ENCODE data around the gene MYH11. TPM values are rescaled to one million over a fixed set of nuclear protein-coding genes. Genes with fewer than 3 reads are reported as not detected.
A peak's percentile ranks its signal among the peaks of the same experiment; 100 is the strongest.

Gene MYH11
- total RNA-seq, 1 experiment from 2014 or later = not detected

- Mint-ChIP-seq H3K36me3 (ENCODE audit: insufficient read depth, unreplicated experiment) (peaks cover 47% of the 10 kb centered on the region), H3K27me3 (ENCODE audit: insufficient read depth, unreplicated experiment) (no peaks in the 10 kb centered on the region), H3K9me3 (ENCODE audit: unreplicated experiment) (no peaks in the 10 kb centered on the region), H3K27ac (ENCODE audit: unreplicated experiment) (no peak overlapping the region), H3K4me1 (ENCODE audit: low read depth, unreplicated experiment) (peaks cover 6% of the 10 kb centered on the region), H3K4me3 (ENCODE audit: unreplicated experiment) (no peak overlapping the region)
- BruUV-seq (replicated peaks) = no TSS peak
- no peak for DNase-seq
- ChIA-PET POLR2A (no interaction called here), CTCF (interaction anchor here (0.6 kb wide), 1 partner anchor 1533 kb away, joined by 5 read pairs; no protein-coding TSS in a partner anchor)
- TF ChIP-seq, protein P1, sequence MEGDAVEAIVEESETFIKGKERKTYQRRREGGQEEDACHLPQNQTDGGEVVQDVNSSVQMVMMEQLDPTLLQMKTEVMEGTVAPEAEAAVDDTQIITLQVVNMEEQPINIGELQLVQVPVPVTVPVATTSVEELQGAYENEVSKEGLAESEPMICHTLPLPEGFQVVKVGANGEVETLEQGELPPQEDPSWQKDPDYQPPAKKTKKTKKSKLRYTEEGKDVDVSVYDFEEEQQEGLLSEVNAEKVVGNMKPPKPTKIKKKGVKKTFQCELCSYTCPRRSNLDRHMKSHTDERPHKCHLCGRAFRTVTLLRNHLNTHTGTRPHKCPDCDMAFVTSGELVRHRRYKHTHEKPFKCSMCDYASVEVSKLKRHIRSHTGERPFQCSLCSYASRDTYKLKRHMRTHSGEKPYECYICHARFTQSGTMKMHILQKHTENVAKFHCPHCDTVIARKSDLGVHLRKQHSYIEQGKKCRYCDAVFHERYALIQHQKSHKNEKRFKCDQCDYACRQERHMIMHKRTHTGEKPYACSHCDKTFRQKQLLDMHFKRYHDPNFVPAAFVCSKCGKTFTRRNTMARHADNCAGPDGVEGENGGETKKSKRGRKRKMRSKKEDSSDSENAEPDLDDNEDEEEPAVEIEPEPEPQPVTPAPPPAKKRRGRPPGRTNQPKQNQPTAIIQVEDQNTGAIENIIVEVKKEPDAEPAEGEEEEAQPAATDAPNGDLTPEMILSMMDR (IDR thresholded peaks at IDR 0.05; ENCODE audit: insufficient read depth in 1 of 2, low read depth in 1 of 2, low read length in 1 of 2, severe bottlenecking in 1 of 2, unreplicated experiment in 1 of 2) = no peak
- H3K27me3 ChIP-seq (replicated peaks; ENCODE audit: control insufficient read depth, insufficient read depth, low read length) = no peaks in the 10 kb centered on the region
- intact Hi-C loops (cut with micrococcal nuclease; ENCODE audit: unreplicated experiment) = no loop called here
- H3K36me3 ChIP-seq (ENCODE audit: control insufficient read depth, insufficient read depth, low read length) = no peaks in the 10 kb centered on the region; the same call in 1 of the 2 replicates
- H3K9me3 ChIP-seq = no peaks in the 10 kb centered on the region
- H3K4me3 ChIP-seq (ENCODE audit: low read depth, low read length) = no peak overlapping the region
- H3K4me1 ChIP-seq = no peaks in the 10 kb centered on the region
Observed at GRCh38 chr16:15701975-15702970, 154.6 kb downstream of the MYH11 start.

GRCh38 chr16:15701367-15701766 lies 155.5 kb downstream of the MYH11 start:
- Mint-ChIP-seq H3K9me3 (ENCODE audit: unreplicated experiment) (no peaks in the 10 kb centered on the region), H3K27me3 (ENCODE audit: insufficient read depth, unreplicated experiment) (no peaks in the 10 kb centered on the region), H3K4me1 (ENCODE audit: low read depth, unreplicated experiment) (peaks cover 6% of the 10 kb centered on the region), H3K27ac (ENCODE audit: unreplicated experiment) (no peak overlapping the region), H3K36me3 (ENCODE audit: insufficient read depth, unreplicated experiment) (peaks cover 56% of the 10 kb centered on the region), H3K4me3 (ENCODE audit: unreplicated experiment) (no peak overlapping the region)
- Histone ChIP-seq H3K27me3 (replicated peaks; ENCODE audit: control insufficient read depth, insufficient read depth, low read length) (no peaks in the 10 kb centered on the region), H3K36me3 (ENCODE audit: control insufficient read depth, insufficient read depth, low read length) (peaks cover 2% of the 10 kb centered on the region; the same call in 1 of the 2 replicates), H3K9me3 (no peaks in the 10 kb centered on the region), H3K4me3 (ENCODE audit: low read depth, low read length) (no peak overlapping the region), H3K4me1 (no peaks in the 10 kb centered on the region)
- POLR2A ChIA-PET = no interaction called here
- DNase-seq = no peak
- intact Hi-C loops (cut with micrococcal nuclease; ENCODE audit: unreplicated experiment) = no loop called here
- TSS peak; percentile 41 for BruUV-seq (replicated peaks)
- TF ChIP-seq, protein P1 (IDR thresholded peaks at IDR 0.05; ENCODE audit: insufficient read depth in 1 of 2, low read depth in 1 of 2, low read length in 1 of 2, severe bottlenecking in 1 of 2, unreplicated experiment in 1 of 2) = no peak
- CTCF ChIA-PET = no interaction called here

- H3K27me3 Mint-ChIP-seq (ENCODE audit: insufficient read depth, unreplicated experiment) = no peaks in the 10 kb centered on the region
- no peak for DNase-seq
- no peaks in the 10 kb centered on the region for H3K9me3 Mint-ChIP-seq (ENCODE audit: unreplicated experiment)
- Histone ChIP-seq H3K4me3 (ENCODE audit: low read depth, low read length) (no peak overlapping the region), H3K36me3 (ENCODE audit: control insufficient read depth, insufficient read depth, low read length) (peaks cover 2% of the 10 kb centered on the region; the same call in 1 of the 2 replicates), H3K9me3 (no peaks in the 10 kb centered on the region), H3K27me3 (replicated peaks; ENCODE audit: control insufficient read depth, insufficient read depth, low read length) (no peaks in the 10 kb centered on the region), H3K4me1 (no peaks in the 10 kb centered on the region)
- intact Hi-C loops (cut with micrococcal nuclease; ENCODE audit: unreplicated experiment) = no loop called here
- ChIA-PET CTCF (no interaction called here), POLR2A (no interaction called here)
- H3K27ac Mint-ChIP-seq (ENCODE audit: unreplicated experiment) = no peak overlapping the region
- TF ChIP-seq, protein P1 (IDR thresholded peaks at IDR 0.05; ENCODE audit: insufficient read depth in 1 of 2, low read depth in 1 of 2, low read length in 1 of 2, severe bottlenecking in 1 of 2, unreplicated experiment in 1 of 2) = no peak
- H3K4me3 Mint-ChIP-seq (ENCODE audit: unreplicated experiment) = no peak overlapping the region
- H3K36me3 Mint-ChIP-seq (ENCODE audit: insufficient read depth, unreplicated experiment) = peaks cover 61% of the 10 kb centered on the region
- peaks cover 6% of the 10 kb centered on the region for H3K4me1 Mint-ChIP-seq (ENCODE audit: low read depth, unreplicated experiment)
- BruUV-seq (replicated peaks) = no TSS peak
Observed at GRCh38 chr16:15699819-15700218, 157.0 kb downstream of the MYH11 start.

Data from Caco-2 (cell line).